HEK293 (cell line): ENCODE results near the gene ZNF764.

Experiments
- RBAK ChIP-seq: fragments of 450-650 bp; formaldehyde crosslinking; IDR thresholded peaks from 2 replicates; pipeline ENCODE4 v1.5.1; 2016; ENCODE audit warnings: missing biosample characterization, missing genetic modification characterization
- TSHZ1 ChIP-seq: fragments of 450-650 bp; formaldehyde crosslinking; IDR thresholded peaks from 2 replicates; pipeline ENCODE4 v1.5.1; 2016; ENCODE audit warnings: missing biosample characterization, missing genetic modification characterization, borderline replicate concordance
- ZBTB11 ChIP-seq: fragments of 450-650 bp; formaldehyde crosslinking; conservative IDR thresholded peaks from 2 replicates; pipeline ENCODE4 v1.5.1; 2016; ENCODE audit warnings: low read depth, missing biosample characterization, missing genetic modification characterization
- ZBTB26 ChIP-seq: fragments of 450-650 bp; formaldehyde crosslinking; optimal IDR thresholded peaks from 2 replicates; pipeline ENCODE3; 2016; ENCODE audit warnings: missing biosample characterization, mild to moderate bottlenecking, missing genetic modification characterization
- ZBTB48 ChIP-seq: fragments of 450-650 bp; formaldehyde crosslinking; IDR thresholded peaks from 2 replicates; pipeline ENCODE4 v1.5.1; 2016; ENCODE audit warnings: missing biosample characterization, missing genetic modification characterization
- ZNF121 ChIP-seq: fragments of 450-650 bp; formaldehyde crosslinking; IDR thresholded peaks from 2 replicates; pipeline ENCODE4 v1.5.1; 2016; ENCODE audit warnings: missing biosample characterization, missing genetic modification characterization
- ZNF132 ChIP-seq: fragments of 450-650 bp; formaldehyde crosslinking; IDR thresholded peaks from 2 replicates; pipeline ENCODE4 v1.5.1; 2017; ENCODE audit warnings: missing biosample characterization, missing genetic modification characterization, borderline replicate concordance
- ZNF133 ChIP-seq: fragments of 450-650 bp; formaldehyde crosslinking; IDR thresholded peaks from 2 replicates; pipeline ENCODE4 v1.5.1; 2016; ENCODE audit warnings: missing biosample characterization, missing genetic modification characterization
- ZNF169 ChIP-seq: fragments of 450-650 bp; formaldehyde crosslinking; IDR thresholded peaks from 2 replicates; pipeline ENCODE4 v1.5.1; 2016; ENCODE audit warnings: missing biosample characterization, missing genetic modification characterization
- ZNF214 ChIP-seq: fragments of 450-650 bp; formaldehyde crosslinking; IDR thresholded peaks from 2 replicates; pipeline ENCODE4 v1.5.1; 2017; ENCODE audit warnings: missing biosample characterization, mild to moderate bottlenecking, missing genetic modification characterization, borderline replicate concordance
- ZNF239 ChIP-seq: fragments of 450-650 bp; formaldehyde crosslinking; IDR thresholded peaks from 2 replicates; pipeline ENCODE4 v1.5.1; 2016; ENCODE audit warnings: missing biosample characterization, missing genetic modification characterization
- ZNF341 ChIP-seq: fragments of 450-650 bp; formaldehyde crosslinking; IDR thresholded peaks from 2 replicates; pipeline ENCODE4; 2016; ENCODE audit warnings: low read depth, missing biosample characterization, missing genetic modification characterization
- ZNF366 ChIP-seq: fragments of 450-650 bp; formaldehyde crosslinking; conservative IDR thresholded peaks from 2 replicates; pipeline ENCODE4 v1.5.1; 2016; ENCODE audit warnings: missing biosample characterization, missing genetic modification characterization
- ZNF394 ChIP-seq: fragments of 450-650 bp; formaldehyde crosslinking; IDR thresholded peaks from 2 replicates; pipeline ENCODE4 v1.5.1; 2016; ENCODE audit warnings: missing biosample characterization, missing genetic modification characterization, mild to moderate bottlenecking, moderate library complexity, borderline replicate concordance
- ZNF426 ChIP-seq: fragments of 450-650 bp; formaldehyde crosslinking; IDR thresholded peaks from 2 replicates; pipeline ENCODE4 v1.5.1; 2017; ENCODE audit warnings: missing biosample characterization, missing genetic modification characterization, mild to moderate bottlenecking, inconsistent platforms, moderate library complexity
- ZNF518A ChIP-seq: fragments of 450-650 bp; formaldehyde crosslinking; conservative IDR thresholded peaks from 2 replicates; pipeline ENCODE4 v1.5.1; 2016; ENCODE audit warnings: low read depth, missing biosample characterization, missing genetic modification characterization
- ZNF555 ChIP-seq: fragments of 450-650 bp; formaldehyde crosslinking; conservative IDR thresholded peaks from 2 replicates; pipeline ENCODE4 v1.5.1; 2017; ENCODE audit warnings: missing biosample characterization, mild to moderate bottlenecking, missing genetic modification characterization, inconsistent platforms
- ZNF560 ChIP-seq: fragments of 450-650 bp; formaldehyde crosslinking; IDR thresholded peaks from 2 replicates; pipeline ENCODE4 v1.5.1; 2017; ENCODE audit warnings: missing biosample characterization, missing genetic modification characterization, borderline replicate concordance
- ZNF777 ChIP-seq: fragments of 450-650 bp; formaldehyde crosslinking; IDR thresholded peaks from 2 replicates; pipeline ENCODE4 v1.5.1; 2017; ENCODE audit warnings: missing biosample characterization, missing genetic modification characterization, borderline replicate concordance
- ZNF837 ChIP-seq: fragments of 450-650 bp; formaldehyde crosslinking; IDR thresholded peaks from 2 replicates; pipeline ENCODE4 v1.5.1; 2016; ENCODE audit warnings: missing biosample characterization, missing genetic modification characterization
- ZSCAN30 ChIP-seq: fragments of 450-650 bp; IDR thresholded peaks from 2 replicates; pipeline ENCODE4 v1.5.1; 2018; ENCODE audit warnings: missing biosample characterization, mild to moderate bottlenecking, missing genetic modification characterization, moderate library complexity
- ZSCAN4 ChIP-seq: fragments of 450-650 bp; formaldehyde crosslinking; IDR thresholded peaks from 2 replicates; pipeline ENCODE4 v1.5.1; 2017; ENCODE audit warnings: missing biosample characterization, missing genetic modification characterization

Gene ZNF764

GRCh38 chr16:30526823-30527634, 31.1 kb downstream of the ZNF764 start (continued):
- 0 out of 2 replicates have a peak, but pooled peaks have one; percentile 35 for TF ChIP-seq TSHZ1 (tag by site-specific recombination)
- TF ChIP-seq ZNF426 (tag by site-specific recombination): no peak
- TF ChIP-seq ZNF394 (tag by site-specific recombination): peak; percentile 96
- TF ChIP-seq ZNF133 (tag by site-specific recombination): no peak
- TF ChIP-seq ZNF239 (tag by site-specific recombination): peak; percentile 42; the same call in 1 of the 2 replicates
- peak; percentile 98 for TF ChIP-seq ZBTB11
- TF ChIP-seq ZSCAN4 (tag by site-specific recombination): peak; percentile 40; the same call in 1 of the 2 replicates
- no peak for TF ChIP-seq ZNF121 (tag by site-specific recombination)
- TF ChIP-seq ZNF132 (tag by site-specific recombination): no peak
- peak; percentile 41; the same call in 1 of the 2 replicates for TF ChIP-seq ZNF518A (tag by site-specific recombination)
- peak; percentile 51; the same call in 1 of the 2 replicates for TF ChIP-seq ZNF837
- TF ChIP-seq ZNF555 (tag by site-specific recombination): no peak
- no peak for TF ChIP-seq ZNF560 (tag by site-specific recombination)
- peak; percentile 87 for TF ChIP-seq ZNF777 (tag by site-specific recombination)
- TF ChIP-seq ZNF341 (tag by site-specific recombination): peak; percentile 100
- TF ChIP-seq RBAK (tag by site-specific recombination): no peak
- TF ChIP-seq ZNF169 (tag by site-specific recombination): no peak
- no peak for TF ChIP-seq ZNF214 (tag by site-specific recombination)
- peak; percentile 75 for TF ChIP-seq ZBTB48 (tag by site-specific recombination)
- TF ChIP-seq ZSCAN30 (tag by site-specific recombination): peak; percentile 57
- TF ChIP-seq ZBTB26 (tag by site-specific recombination): peak; percentile 98
- TF ChIP-seq ZNF366 (tag by site-specific recombination): no peak
